ENCODE data around the gene MAPKAP1. TPM values are rescaled to one million over a fixed set of nuclear protein-coding genes. Genes with fewer than 3 reads are reported as not detected.

Gene MAPKAP1
- total and polyA plus RNA-seq, 2 experiments from 2014 or later, result 68.4 to 98.5 TPM

DNA sequence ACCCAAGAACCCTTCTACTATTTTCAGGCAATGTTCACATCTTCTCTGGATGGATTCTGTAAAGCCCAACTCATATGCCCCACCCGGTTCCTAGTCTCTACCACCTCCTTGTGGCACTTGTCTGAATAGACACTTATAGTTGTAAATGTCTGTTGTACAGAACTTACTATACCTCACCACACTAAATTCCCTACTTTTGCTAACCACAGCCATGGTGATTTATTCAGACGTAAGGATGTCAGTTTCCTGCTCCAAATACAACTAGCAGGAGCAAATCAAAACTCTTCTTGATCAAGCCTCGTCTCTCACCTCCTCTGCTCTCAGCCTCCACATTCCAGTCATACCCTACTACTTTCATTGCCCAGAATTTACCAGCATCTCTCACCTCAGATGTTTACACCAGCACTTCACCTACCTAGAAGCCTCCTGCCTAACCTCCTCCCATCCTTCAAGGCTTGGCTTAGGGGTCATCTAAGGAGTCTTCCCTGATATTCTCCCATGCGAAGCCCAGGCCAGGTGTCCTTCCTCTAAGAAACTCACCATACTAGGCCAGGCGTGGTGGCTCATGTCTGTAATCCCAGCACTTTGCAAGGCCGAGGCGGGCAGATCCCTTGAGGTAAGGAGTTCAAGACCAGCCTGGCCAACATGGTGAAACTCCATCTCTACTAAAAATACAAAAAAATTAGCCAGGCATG, 75.5 kb downstream of the MAPKAP1 start:
- Histone ChIP-seq H3K4me2 (no peak overlapping the region), H3K36me3 (ENCODE audit: insufficient read depth) (no peaks in the 10 kb centered on the region), H3K79me2 (replicated peaks; ENCODE audit: insufficient read depth) (peaks cover 94% of the 10 kb centered on the region), H4K20me1 (replicated peaks; ENCODE audit: insufficient read depth) (peaks cover 14% of the 10 kb centered on the region), H3K9me2 (ENCODE audit: insufficient read depth) (no peaks in the 10 kb centered on the region), H3K4me3 (no peak overlapping the region), H3K27me3 (ENCODE audit: insufficient read depth) (no peaks in the 10 kb centered on the region), H3F3A (replicated peaks; ENCODE audit: low read depth) (0 out of 2 replicates have a peak, but pooled peaks cover 4% of the 10 kb centered on the region), H3K27ac (ENCODE audit: low read depth) (no peak overlapping the region; the same call in 1 of the 2 replicates), H3K4me1 (ENCODE audit: insufficient read depth) (peaks cover 47% of the 10 kb centered on the region), H2AFZ (no peak overlapping the region)
- no peak overlapping the region for H3K4me3 Mint-ChIP-seq
- H3K9me3 Mint-ChIP-seq, result no peaks in the 10 kb centered on the region
- H3K27ac Mint-ChIP-seq, result 0 out of 2 replicates have a peak overlapping the region, but pooled peaks have one; percentile 43
- peaks cover 4% of the 10 kb centered on the region for H3K27me3 Mint-ChIP-seq (ENCODE audit: insufficient read depth, low read depth, poor library complexity)
- DNase-seq (ENCODE audit: low spot score), result peak; percentile 77
- peaks cover 41% of the 10 kb centered on the region for H3K4me1 Mint-ChIP-seq
- H3K36me3 Mint-ChIP-seq (ENCODE audit: low read depth), result peaks cover 5% of the 10 kb centered on the region; the same call in 2 of the 3 replicates
- TF ChIP-seq, protein P1, sequence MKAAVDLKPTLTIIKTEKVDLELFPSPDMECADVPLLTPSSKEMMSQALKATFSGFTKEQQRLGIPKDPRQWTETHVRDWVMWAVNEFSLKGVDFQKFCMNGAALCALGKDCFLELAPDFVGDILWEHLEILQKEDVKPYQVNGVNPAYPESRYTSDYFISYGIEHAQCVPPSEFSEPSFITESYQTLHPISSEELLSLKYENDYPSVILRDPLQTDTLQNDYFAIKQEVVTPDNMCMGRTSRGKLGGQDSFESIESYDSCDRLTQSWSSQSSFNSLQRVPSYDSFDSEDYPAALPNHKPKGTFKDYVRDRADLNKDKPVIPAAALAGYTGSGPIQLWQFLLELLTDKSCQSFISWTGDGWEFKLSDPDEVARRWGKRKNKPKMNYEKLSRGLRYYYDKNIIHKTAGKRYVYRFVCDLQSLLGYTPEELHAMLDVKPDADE (IDR thresholded peaks at IDR 0.05), result no peak
- TF ChIP-seq, protein P2, sequence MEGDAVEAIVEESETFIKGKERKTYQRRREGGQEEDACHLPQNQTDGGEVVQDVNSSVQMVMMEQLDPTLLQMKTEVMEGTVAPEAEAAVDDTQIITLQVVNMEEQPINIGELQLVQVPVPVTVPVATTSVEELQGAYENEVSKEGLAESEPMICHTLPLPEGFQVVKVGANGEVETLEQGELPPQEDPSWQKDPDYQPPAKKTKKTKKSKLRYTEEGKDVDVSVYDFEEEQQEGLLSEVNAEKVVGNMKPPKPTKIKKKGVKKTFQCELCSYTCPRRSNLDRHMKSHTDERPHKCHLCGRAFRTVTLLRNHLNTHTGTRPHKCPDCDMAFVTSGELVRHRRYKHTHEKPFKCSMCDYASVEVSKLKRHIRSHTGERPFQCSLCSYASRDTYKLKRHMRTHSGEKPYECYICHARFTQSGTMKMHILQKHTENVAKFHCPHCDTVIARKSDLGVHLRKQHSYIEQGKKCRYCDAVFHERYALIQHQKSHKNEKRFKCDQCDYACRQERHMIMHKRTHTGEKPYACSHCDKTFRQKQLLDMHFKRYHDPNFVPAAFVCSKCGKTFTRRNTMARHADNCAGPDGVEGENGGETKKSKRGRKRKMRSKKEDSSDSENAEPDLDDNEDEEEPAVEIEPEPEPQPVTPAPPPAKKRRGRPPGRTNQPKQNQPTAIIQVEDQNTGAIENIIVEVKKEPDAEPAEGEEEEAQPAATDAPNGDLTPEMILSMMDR (conservative IDR thresholded peaks at IDR 0.05; ENCODE audit: low read depth in 2 of 2), result peak; percentile 73 to 74
- no peak for TF ChIP-seq CREB1 (CRISPR knock-in tag; IDR thresholded peaks at IDR 0.05; ENCODE audit: low read depth)
- ATAC-seq, result peak; percentile 78

DNA sequence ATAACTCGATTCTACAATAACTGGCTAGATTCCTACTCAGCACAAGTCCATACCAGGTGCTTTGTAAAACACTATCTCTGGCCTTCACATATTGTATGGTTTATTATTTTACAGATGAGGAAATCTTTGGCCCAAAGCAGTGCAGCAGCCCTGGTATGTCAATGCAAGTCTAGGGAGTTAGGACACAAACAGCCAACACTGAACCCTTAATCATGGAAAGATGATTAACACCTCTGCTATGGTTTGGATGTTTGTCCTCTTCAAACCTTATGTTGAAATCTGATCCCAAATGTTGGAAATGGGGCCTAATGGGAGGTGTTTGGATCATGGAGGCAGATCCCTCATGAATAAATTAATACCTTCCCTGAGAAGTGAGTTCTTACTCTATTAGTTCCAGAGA, 76.6 kb downstream of the MAPKAP1 start:
- peaks cover 10% of the 10 kb centered on the region; the same call in 2 of the 3 replicates for H3K36me3 Mint-ChIP-seq (ENCODE audit: low read depth)
- peaks cover 94% of the 10 kb centered on the region for H3K79me2 ChIP-seq (replicated peaks; ENCODE audit: insufficient read depth)
- H2AFZ ChIP-seq, result no peak overlapping the region
- peaks cover 4% of the 10 kb centered on the region for H3K27me3 Mint-ChIP-seq (ENCODE audit: insufficient read depth, low read depth, poor library complexity)
- DNase-seq (ENCODE audit: low spot score) (no peak), ATAC-seq (no peak)
- no peak overlapping the region for H3K4me3 ChIP-seq
- H3K27ac ChIP-seq (ENCODE audit: low read depth), result no peak overlapping the region
- H3K4me2 ChIP-seq, result no peak overlapping the region
- H3K9me2 ChIP-seq (ENCODE audit: insufficient read depth), result no peaks in the 10 kb centered on the region
- 0 out of 2 replicates have a peak, but pooled peaks cover 4% of the 10 kb centered on the region for H3F3A ChIP-seq (replicated peaks; ENCODE audit: low read depth)
- no peak overlapping the region for H3K4me3 Mint-ChIP-seq
- H3K4me1 ChIP-seq (ENCODE audit: insufficient read depth), result peaks cover 44% of the 10 kb centered on the region
- peaks cover 33% of the 10 kb centered on the region for H3K4me1 Mint-ChIP-seq
- H3K27me3 ChIP-seq (ENCODE audit: insufficient read depth), result no peaks in the 10 kb centered on the region
- no peak overlapping the region for H3K27ac Mint-ChIP-seq
- H4K20me1 ChIP-seq (replicated peaks; ENCODE audit: insufficient read depth), result peaks cover 13% of the 10 kb centered on the region
- no peaks in the 10 kb centered on the region for H3K36me3 ChIP-seq (ENCODE audit: insufficient read depth)
- H3K9me3 Mint-ChIP-seq, result peaks cover 5% of the 10 kb centered on the region; the same call in 2 of the 3 replicates
- TF ChIP-seq STAT1 (IDR thresholded peaks at IDR 0.05; ENCODE audit: unreplicated experiment) (no peak), EZH2 (IDR thresholded peaks at IDR 0.05; ENCODE audit: low read depth, unreplicated experiment) (no peak), CREB1 (CRISPR knock-in tag; IDR thresholded peaks at IDR 0.05; ENCODE audit: low read depth) (no peak), NANOG (IDR thresholded peaks at IDR 0.05; ENCODE audit: borderline replicate concordance) (no peak), JUNB (IDR thresholded peaks at IDR 0.05; ENCODE audit: unreplicated experiment) (no peak)
- TF ChIP-seq, protein P3, sequence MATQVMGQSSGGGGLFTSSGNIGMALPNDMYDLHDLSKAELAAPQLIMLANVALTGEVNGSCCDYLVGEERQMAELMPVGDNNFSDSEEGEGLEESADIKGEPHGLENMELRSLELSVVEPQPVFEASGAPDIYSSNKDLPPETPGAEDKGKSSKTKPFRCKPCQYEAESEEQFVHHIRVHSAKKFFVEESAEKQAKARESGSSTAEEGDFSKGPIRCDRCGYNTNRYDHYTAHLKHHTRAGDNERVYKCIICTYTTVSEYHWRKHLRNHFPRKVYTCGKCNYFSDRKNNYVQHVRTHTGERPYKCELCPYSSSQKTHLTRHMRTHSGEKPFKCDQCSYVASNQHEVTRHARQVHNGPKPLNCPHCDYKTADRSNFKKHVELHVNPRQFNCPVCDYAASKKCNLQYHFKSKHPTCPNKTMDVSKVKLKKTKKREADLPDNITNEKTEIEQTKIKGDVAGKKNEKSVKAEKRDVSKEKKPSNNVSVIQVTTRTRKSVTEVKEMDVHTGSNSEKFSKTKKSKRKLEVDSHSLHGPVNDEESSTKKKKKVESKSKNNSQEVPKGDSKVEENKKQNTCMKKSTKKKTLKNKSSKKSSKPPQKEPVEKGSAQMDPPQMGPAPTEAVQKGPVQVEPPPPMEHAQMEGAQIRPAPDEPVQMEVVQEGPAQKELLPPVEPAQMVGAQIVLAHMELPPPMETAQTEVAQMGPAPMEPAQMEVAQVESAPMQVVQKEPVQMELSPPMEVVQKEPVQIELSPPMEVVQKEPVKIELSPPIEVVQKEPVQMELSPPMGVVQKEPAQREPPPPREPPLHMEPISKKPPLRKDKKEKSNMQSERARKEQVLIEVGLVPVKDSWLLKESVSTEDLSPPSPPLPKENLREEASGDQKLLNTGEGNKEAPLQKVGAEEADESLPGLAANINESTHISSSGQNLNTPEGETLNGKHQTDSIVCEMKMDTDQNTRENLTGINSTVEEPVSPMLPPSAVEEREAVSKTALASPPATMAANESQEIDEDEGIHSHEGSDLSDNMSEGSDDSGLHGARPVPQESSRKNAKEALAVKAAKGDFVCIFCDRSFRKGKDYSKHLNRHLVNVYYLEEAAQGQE (IDR thresholded peaks at IDR 0.05; ENCODE audit: unreplicated experiment), result no peak
- TF ChIP-seq, protein P1 (IDR thresholded peaks at IDR 0.05), result no peak

All from GM23338 (cell line).